Natural killer cell (primary cell): ENCODE data around the gene WDR93. TPM values are rescaled to one million over a fixed set of nuclear protein-coding genes. Genes with fewer than 3 reads are reported as not detected.

Source experiments
- ATAC-seq, 3 donors: fragments of 150-1000 bp in 2 of 3; fragments of 200-7000 bp in 1 of 3; cut with Tn5 transposase; 1 replicate in 1 of 3; 2 replicates in 2 of 3; pipeline ENCODE4 v1.10.0; 2021; ENCODE audit warnings: mild to moderate bottlenecking in 2 of 3, moderate library complexity in 2 of 3
- DNase-seq, 2 donors: peaks; one replicate each; pipeline versions ENCODE4 v3.0.0 to v3.0.0-alpha.2; 2013 to 2021; ENCODE audit warnings: mixed read lengths in 1 of 2
- H3K27ac ChIP-seq: one replicate; pipeline ENCODE4 v1.5.1; 2013; ENCODE audit warnings: mild to moderate bottlenecking, low read length
- H3K27me3 ChIP-seq: one replicate; pipeline ENCODE4 v1.6.1; 2013; ENCODE audit warnings: low read length; ENCODE audit not compliant: control insufficient read depth, insufficient read depth
- H3K36me3 ChIP-seq: one replicate; pipeline ENCODE4 v1.6.1; 2013; ENCODE audit warnings: low read length; ENCODE audit not compliant: control insufficient read depth, insufficient read depth
- H3K4me1 ChIP-seq: one replicate; pipeline ENCODE4 v1.6.1; 2013; ENCODE audit warnings: low read length; ENCODE audit not compliant: control insufficient read depth, insufficient read depth
- H3K4me3 ChIP-seq: one replicate; pipeline ENCODE4 v1.5.1; 2013; ENCODE audit warnings: low read length
- H3K9me3 ChIP-seq: one replicate; pipeline ENCODE4 v1.6.1; 2013; ENCODE audit warnings: low read length; ENCODE audit not compliant: control insufficient read depth, insufficient read depth
- H3K27ac Mint-ChIP-seq, 2 donors: one replicate each; pipeline ENCODE4 v1.8.0; 2022; ENCODE audit warnings: mild to moderate bottlenecking in 2 of 2, mixed read lengths in 2 of 2, moderate library complexity in 1 of 2
- H3K27me3 Mint-ChIP-seq, 2 donors: one replicate each; pipeline ENCODE4 v1.8.0; 2022; ENCODE audit warnings: low read depth in 2 of 2, mixed read lengths in 2 of 2
- H3K36me3 Mint-ChIP-seq: one replicate; pipeline ENCODE4 v1.8.0; 2022; ENCODE audit warnings: mixed read lengths
- H3K4me1 Mint-ChIP-seq, 2 donors: one replicate each; pipeline ENCODE4 v1.8.0; 2022; ENCODE audit warnings: mixed read lengths in 2 of 2
- H3K4me3 Mint-ChIP-seq: one replicate; pipeline ENCODE4 v1.8.0; 2022; ENCODE audit warnings: mild to moderate bottlenecking, moderate library complexity, mixed read lengths
- H3K9me3 Mint-ChIP-seq, 2 donors: one replicate each; pipeline ENCODE4 v1.8.0; 2022; ENCODE audit warnings: mixed read lengths in 2 of 2
- CTCF ChIP-seq: fragments of 200-600 bp; IDR thresholded peaks from one replicate; pipeline ENCODE4 v1.8.0; 2022; ENCODE audit warnings: antibody characterized with exemption
- WGBS: methylation state at CpG from one replicate; pipeline ENCODE4 v1.1.7; 2013; ENCODE audit warnings: missing lambda C conversion rate; ENCODE audit not compliant: insufficient coverage; 5-methylcytosine and 5-hydroxymethylcytosine counted together
- intact Hi-C: fragments of 100-400 bp; cut with micrococcal nuclease; formaldehyde crosslinking; loops from one replicate; pipeline ENCODE4 v1.14.2; 2022
- total RNA-seq, 4 donors: library from RNA; stranded (reverse); fragments of 120-200 nt in 1 of 4; gene quantifications; one replicate each; pipeline versions ENCODE4 v1.2.3 to v1.2.4, GENCODE V29; 2013 to 2022

Gene WDR93
- total RNA-seq, 3 donors from 2014 or later (not counting 1 experiment from before 2014, with no cell fraction given) = 0.25 to 0.38 TPM; not detected in 1

GRCh38 chr15:89675606-89676005, 15.0 kb upstream of the WDR93 start:
- Mint-ChIP-seq H3K9me3 (no peaks in the 10 kb centered on the region), H3K27me3 (no peaks in the 10 kb centered on the region), H3K27ac (no peak overlapping the region), H3K4me3 (no peak overlapping the region), H3K4me1 (no peaks in the 10 kb centered on the region), H3K36me3 (no peaks in the 10 kb centered on the region)
- H3K4me3 ChIP-seq = no peak overlapping the region
- H3K9me3 ChIP-seq = no peaks in the 10 kb centered on the region
- TF ChIP-seq CTCF = no peak
- DNase-seq = no peak
- intact Hi-C loops = no loop called here
- H3K27ac ChIP-seq = no peak overlapping the region
- no peaks in the 10 kb centered on the region for H3K36me3 ChIP-seq
- no peak for ATAC-seq
- no peaks in the 10 kb centered on the region for H3K27me3 ChIP-seq
- peaks cover 4% of the 10 kb centered on the region for H3K4me1 ChIP-seq
- WGBS = 57% methylated on average over 2 of the region's 6 CpGs

GRCh38 chr15:89677381-89677780, 13.2 kb upstream of the WDR93 start:
- Mint-ChIP-seq H3K9me3 (no peaks in the 10 kb centered on the region), H3K4me3 (no peak overlapping the region), H3K27ac (no peak overlapping the region), H3K27me3 (no peaks in the 10 kb centered on the region), H3K4me1 (no peaks in the 10 kb centered on the region), H3K36me3 (no peaks in the 10 kb centered on the region)
- H3K36me3 ChIP-seq = no peaks in the 10 kb centered on the region
- no peak for ATAC-seq
- DNase-seq = no peak
- no peaks in the 10 kb centered on the region for H3K4me1 ChIP-seq
- intact Hi-C loops = no loop called here
- H3K27ac ChIP-seq = no peak overlapping the region
- TF ChIP-seq CTCF = no peak
- no peak overlapping the region for H3K4me3 ChIP-seq
- H3K9me3 ChIP-seq = no peaks in the 10 kb centered on the region
- H3K27me3 ChIP-seq = no peaks in the 10 kb centered on the region
- 72% methylated on average over 1 of the region's 1 CpG for WGBS

- intact Hi-C loops = no loop called here
- Histone ChIP-seq H3K4me3 (no peak within 1 kb of the TSS), H3K27me3 (no peaks in the 10 kb centered on the region), H3K36me3 (peaks cover 5% of the 10 kb centered on the region), H3K4me1 (no peaks in the 10 kb centered on the region), H3K27ac (no peak within 1 kb of the TSS), H3K9me3 (no peaks in the 10 kb centered on the region)
- no peak for DNase-seq
- no peak for TF ChIP-seq CTCF
- no peak within 1 kb of the TSS for H3K27ac Mint-ChIP-seq
- peaks cover 8% of the 10 kb centered on the region for H3K36me3 Mint-ChIP-seq
- no peaks in the 10 kb centered on the region for H3K9me3 Mint-ChIP-seq
- H3K27me3 Mint-ChIP-seq = no peaks in the 10 kb centered on the region
- H3K4me1 Mint-ChIP-seq = no peaks in the 10 kb centered on the region
- WGBS = 97% methylated on average over 2 of the region's 2 CpGs
- ATAC-seq = no peak
- no peak within 1 kb of the TSS for H3K4me3 Mint-ChIP-seq
Measured at GRCh38 chr15:89679212-89679611, 11.4 kb upstream of the WDR93 start, which contains the start of gene PLIN1. TSS of gene PLIN1 (minus strand) at chr15:89679367. CDS start at chr15:89677489, 1,878 bp downstream.

GRCh38 chr15:89680282-89680873, 10.2 kb upstream of the WDR93 start:
- no peak for DNase-seq
- WGBS = 85% methylated on average over 5 of the region's 5 CpGs
- Histone ChIP-seq H3K36me3 (peaks cover 5% of the 10 kb centered on the region), H3K27ac (no peak overlapping the region), H3K4me1 (no peaks in the 10 kb centered on the region), H3K4me3 (no peak overlapping the region), H3K9me3 (no peaks in the 10 kb centered on the region), H3K27me3 (no peaks in the 10 kb centered on the region)
- no peaks in the 10 kb centered on the region for H3K27me3 Mint-ChIP-seq
- H3K36me3 Mint-ChIP-seq = peaks cover 11% of the 10 kb centered on the region
- intact Hi-C loops = no loop called here
- ATAC-seq = no peak
- no peaks in the 10 kb centered on the region for H3K9me3 Mint-ChIP-seq
- TF ChIP-seq CTCF = no peak
- no peak overlapping the region for H3K27ac Mint-ChIP-seq
- H3K4me1 Mint-ChIP-seq = no peaks in the 10 kb centered on the region
- H3K4me3 Mint-ChIP-seq = no peak overlapping the region
